HG03025 (cell line): ENCODE data around the gene TPPP3.

ENCODE experiments used
- ATAC-seq: cut with Tn5 transposase; IDR thresholded peaks from one replicate; pipeline ENCODE4 v1.9.1; 2021; ENCODE audit warnings: mild to moderate bottlenecking, moderate library complexity; ENCODE audit not compliant: unreplicated experiment, low FRiP score

The TPPP3 gene

GRCh38 chr16:67406111-67406971 is 13.0 kb upstream of the TPPP3 start:
- no peak for ATAC-seq

- ATAC-seq = no peak
Observed at GRCh38 chr16:67405336-67405735, 12.0 kb upstream of the TPPP3 start.

GRCh38 chr16:67404740-67405226 is 11.5 kb upstream of the TPPP3 start:
- no peak for ATAC-seq

GRCh38 chr16:67403976-67404555 is 10.8 kb upstream of the TPPP3 start:
- no peak for ATAC-seq

GRCh38 chr16:67400901-67401300 is 7.6 kb upstream of the TPPP3 start:
- no peak for ATAC-seq

- ATAC-seq = no peak
Observed at GRCh38 chr16:67399749-67400704, 6.7 kb upstream of the TPPP3 start.

- ATAC-seq = no peak
Observed at GRCh38 chr16:67399218-67399733, 6.0 kb upstream of the TPPP3 start.

GRCh38 chr16:67398546-67399217 is 5.4 kb upstream of the TPPP3 start:
- no peak for ATAC-seq

GRCh38 chr16:67397812-67398545 is 4.7 kb upstream of the TPPP3 start:
- ATAC-seq = no peak

- no peak for ATAC-seq
Observed at GRCh38 chr16:67397036-67397801, 3.9 kb upstream of the TPPP3 start.

- ATAC-seq = no peak
Observed at GRCh38 chr16:67396159-67397035, 3.1 kb upstream of the TPPP3 start.

- no peak for ATAC-seq
Observed at GRCh38 chr16:67395458-67396158, 2.3 kb upstream of the TPPP3 start.

- ATAC-seq = no peak
Observed at GRCh38 chr16:67395105-67395457, 1.8 kb upstream of the TPPP3 start.

- ATAC-seq = no peak
Observed at GRCh38 chr16:67394155-67395104, 1.1 kb upstream of the TPPP3 start.

- no peak for ATAC-seq
Observed at GRCh38 chr16:67393788-67394154, 473 bp upstream of the TPPP3 start.
